H9 (cell line): ENCODE measurements around the gene GFRA1. TPM values are rescaled to one million over a fixed set of nuclear protein-coding genes. Genes with fewer than 3 reads are reported as not detected.

ENCODE experiments used
- DNase-seq: peaks from one replicate; pipeline ENCODE4 v3.0.0-alpha.2; 2017
- H2AFZ ChIP-seq: one replicate; pipeline ENCODE4 v1.6.1; 2013; ENCODE audit warnings: mild to moderate bottlenecking, low read length, control low read depth, moderate library complexity
- H2AK5ac ChIP-seq: 2 replicates; pipeline ENCODE4 v1.6.1; 2013; ENCODE audit warnings: low read length, control low read depth, mixed read lengths; ENCODE audit not compliant: insufficient read length
- H2BK120ac ChIP-seq: one replicate; pipeline ENCODE4 v1.6.1; 2013; ENCODE audit warnings: low read depth, mild to moderate bottlenecking, low read length, control low read depth, inconsistent platforms; ENCODE audit not compliant: poor library complexity, severe bottlenecking
- H2BK12ac ChIP-seq: 2 replicates; pipeline ENCODE4 v1.6.1; 2013; ENCODE audit warnings: low read length, control low read depth, mixed read lengths, low read depth; ENCODE audit not compliant: insufficient read length
- H2BK15ac ChIP-seq: 2 replicates; pipeline ENCODE4 v1.6.1; 2013; ENCODE audit warnings: low read depth, low read length, control low read depth
- H2BK20ac ChIP-seq: one replicate; pipeline ENCODE4 v1.6.1; 2013; ENCODE audit warnings: low read depth, mild to moderate bottlenecking, low read length, control low read depth, inconsistent platforms; ENCODE audit not compliant: poor library complexity, severe bottlenecking
- H2BK5ac ChIP-seq: 2 replicates; pipeline ENCODE4 v1.6.1; 2013; ENCODE audit warnings: low read length, control low read depth, mixed read lengths; ENCODE audit not compliant: insufficient read length
- H3K14ac ChIP-seq: 2 replicates; pipeline ENCODE4 v1.6.1; 2013; ENCODE audit warnings: low read length, control low read depth; ENCODE audit not compliant: insufficient read depth
- H3K18ac ChIP-seq: 2 replicates; pipeline ENCODE4 v1.6.1; 2013; ENCODE audit warnings: low read depth, mild to moderate bottlenecking, mixed read lengths, low read length, control low read depth; ENCODE audit not compliant: insufficient read length
- H3K23ac ChIP-seq: 2 replicates; pipeline ENCODE4 v1.6.1; 2013; ENCODE audit warnings: low read length, control low read depth, mixed read lengths, low read depth; ENCODE audit not compliant: insufficient read length
- H3K23me2 ChIP-seq: 2 replicates; pipeline ENCODE4 v1.6.1; 2013; ENCODE audit warnings: low read depth, mild to moderate bottlenecking, mixed read lengths, low read length, control low read depth; ENCODE audit not compliant: insufficient read length, poor library complexity, severe bottlenecking
- H3K27ac ChIP-seq: 2 replicates; pipeline ENCODE4 v1.5.1; 2013; ENCODE audit warnings: low read length, control low read depth, mixed read lengths, low read depth; ENCODE audit not compliant: insufficient read length
- H3K27me3 ChIP-seq: 2 replicates; pipeline ENCODE4 v1.6.1; 2013; ENCODE audit warnings: low read length, control low read depth, inconsistent platforms; ENCODE audit not compliant: insufficient read depth
- H3K4ac ChIP-seq: 2 replicates; pipeline ENCODE4 v1.6.1; 2013; ENCODE audit warnings: low read depth, mild to moderate bottlenecking, control low read depth, inconsistent platforms, low read length, moderate library complexity
- H3K4me1 ChIP-seq: 2 replicates; pipeline ENCODE4 v1.6.1; 2013; ENCODE audit warnings: low read length, control low read depth, inconsistent platforms; ENCODE audit not compliant: insufficient read depth
- H3K4me2 ChIP-seq: 2 replicates; pipeline ENCODE4 v1.6.1; 2013; ENCODE audit warnings: low read length, control low read depth, mixed read lengths; ENCODE audit not compliant: insufficient read length, insufficient read depth
- H3K56ac ChIP-seq: 2 replicates; pipeline ENCODE4 v1.6.1; 2013; ENCODE audit warnings: low read depth, mild to moderate bottlenecking, mixed read lengths, low read length, control low read depth; ENCODE audit not compliant: insufficient read length
- H3K79me1 ChIP-seq: 2 replicates; pipeline ENCODE4 v1.6.1; 2013; ENCODE audit warnings: low read depth, mild to moderate bottlenecking, moderate library complexity, low read length, control low read depth, inconsistent platforms; ENCODE audit not compliant: insufficient read depth, poor library complexity, severe bottlenecking
- H3K79me2 ChIP-seq: 2 replicates; pipeline ENCODE4 v1.6.1; 2013; ENCODE audit warnings: low read length, control low read depth, inconsistent platforms; ENCODE audit not compliant: insufficient read depth
- H3K9ac ChIP-seq: 2 replicates; pipeline ENCODE4 v1.6.1; 2013; ENCODE audit warnings: low read length, control low read depth, mixed read lengths; ENCODE audit not compliant: insufficient read length; ENCODE audit errors: extremely low read depth
- H3K9me3 ChIP-seq: one replicate; pipeline ENCODE4 v1.6.1; 2013; ENCODE audit warnings: low read depth, low read length, inconsistent platforms; ENCODE audit not compliant: control insufficient read depth
- H3T11ph ChIP-seq: one replicate; pipeline ENCODE4 v1.6.1; 2013; ENCODE audit warnings: mild to moderate bottlenecking, low read length, control low read depth, inconsistent platforms
- H4K20me1 ChIP-seq: one replicate; pipeline ENCODE4 v1.6.1; 2013; ENCODE audit not compliant: control insufficient read depth, insufficient read length, insufficient read depth
- H4K5ac ChIP-seq: 2 replicates; pipeline ENCODE4 v1.6.1; 2013; ENCODE audit warnings: low read depth, mild to moderate bottlenecking, mixed read lengths, low read length, control low read depth; ENCODE audit not compliant: insufficient read length
- H4K8ac ChIP-seq: replicated peaks from 2 replicates; pipeline ENCODE4 v1.6.1; 2013; ENCODE audit warnings: low read length, control low read depth, mixed read lengths, low read depth; ENCODE audit not compliant: insufficient read length
- H4K91ac ChIP-seq: 2 replicates; pipeline ENCODE4 v1.6.1; 2013; ENCODE audit warnings: low read depth, mild to moderate bottlenecking, moderate library complexity, mixed read lengths, low read length, control low read depth; ENCODE audit not compliant: insufficient read length
- H3K27ac Mint-ChIP-seq, 3 experiments: 2 replicates in 2 of 3; 3 replicates in 1 of 3; pipeline ENCODE4 v1.8.0; 2020 to 2021; ENCODE audit warnings: mixed read lengths in 3 of 3, mild to moderate bottlenecking in 1 of 3, moderate library complexity in 1 of 3
- H3K27me3 Mint-ChIP-seq: 2 replicates; pipeline ENCODE4 v1.8.0; 2021; ENCODE audit warnings: low read depth, mild to moderate bottlenecking, moderate library complexity, mixed read lengths
- H3K36me3 Mint-ChIP-seq, 3 experiments: 2 replicates in 2 of 3; 3 replicates in 1 of 3; pipeline ENCODE4 v1.8.0; 2020 to 2021; ENCODE audit warnings: low read depth in 3 of 3, mixed read lengths in 3 of 3; ENCODE audit not compliant: insufficient read depth in 1 of 3
- H3K4me1 Mint-ChIP-seq, 2 experiments: 2 replicates each; pipeline ENCODE4 v1.8.0; 2020; ENCODE audit warnings: mixed read lengths in 2 of 2
- H3K4me3 Mint-ChIP-seq, 2 experiments: 2 replicates in 1 of 2; 3 replicates in 1 of 2; pipeline ENCODE4 v1.8.0; 2020 to 2021; ENCODE audit warnings: mild to moderate bottlenecking in 2 of 2, mixed read lengths in 2 of 2, moderate library complexity in 1 of 2
- H3K9me3 Mint-ChIP-seq, 2 experiments: 2 replicates in 1 of 2; 3 replicates in 1 of 2; pipeline ENCODE4 v1.8.0; 2020; ENCODE audit warnings: mild to moderate bottlenecking in 2 of 2, mixed read lengths in 2 of 2, moderate library complexity in 1 of 2
- CTCF ChIP-seq: fragments of 200-600 bp; sonication (generic); conservative IDR thresholded peaks from 3 replicates; pipeline ENCODE4 v1.8.0; 2021; ENCODE audit warnings: antibody characterized with exemption, mild to moderate bottlenecking
- WGBS: extraction: QIAGEN DNeasy Blood & Tissue Kit; methylation state at CpG from one replicate; pipeline ENCODE4 v1.1.7; 2013; ENCODE audit warnings: missing lambda C conversion rate, low lambda C conversion rate, mixed read lengths; ENCODE audit not compliant: insufficient read length; ENCODE audit errors: extremely low coverage; 5-methylcytosine and 5-hydroxymethylcytosine counted together
- total RNA-seq: library from RNA; stranded (reverse); gene quantifications from 2 replicates; pipeline ENCODE4 v1.2.1, GENCODE V29; 2021

The GFRA1 gene
- total RNA-seq, 1 experiment from 2014 or later = 0.24 TPM

GRCh38 chr10:116115036-116115641, 157.9 kb downstream of the GFRA1 start:
- H3K23me2 ChIP-seq = no peaks in the 10 kb centered on the region
- no peaks in the 10 kb centered on the region for H3K79me1 ChIP-seq
- no peak for TF ChIP-seq CTCF
- H4K5ac ChIP-seq = no peak overlapping the region
- H2AK5ac ChIP-seq = no peak overlapping the region
- no peak overlapping the region for H4K91ac ChIP-seq
- no peak overlapping the region for H2BK20ac ChIP-seq
- no peak overlapping the region for H3K27ac ChIP-seq
- no peaks in the 10 kb centered on the region for H3K79me2 ChIP-seq
- no peaks in the 10 kb centered on the region for H3K27me3 ChIP-seq
- WGBS = no CpG with 5 or more reads among the region's 5 CpGs
- no peak overlapping the region for H2BK120ac ChIP-seq
- Mint-ChIP-seq H3K27me3 (peaks cover 26% of the 10 kb centered on the region), H3K4me3 (no peak overlapping the region; a peak in 1 of 5 replicates), H3K9me3 (peaks cover 0 to 2% of the 10 kb centered on the region in 2 experiments; a peak in 3 of 5 replicates), H3K4me1 (peaks cover 12 to 21% of the 10 kb centered on the region in 2 experiments), H3K27ac (no peak overlapping the region), H3K36me3 (peaks cover 2 to 4% (median 3%) of the 10 kb centered on the region in 3 experiments; a peak in 5 of 7 replicates)
- H4K20me1 ChIP-seq = no peaks in the 10 kb centered on the region
- no peak overlapping the region for H3K4me2 ChIP-seq
- no peak overlapping the region for H3T11ph ChIP-seq
- no peak overlapping the region for H2AFZ ChIP-seq
- no peak overlapping the region for H2BK5ac ChIP-seq
- no peak overlapping the region for H3K4ac ChIP-seq
- no peak overlapping the region for H3K18ac ChIP-seq
- H3K23ac ChIP-seq = no peak overlapping the region
- H3K4me1 ChIP-seq = no peaks in the 10 kb centered on the region
- no peak for DNase-seq
- H4K8ac ChIP-seq = no peak overlapping the region
- H2BK12ac ChIP-seq = no peak overlapping the region
- H3K9me3 ChIP-seq = no peaks in the 10 kb centered on the region
- H2BK15ac ChIP-seq = no peak overlapping the region
- H3K9ac ChIP-seq = no peak overlapping the region
- no peak overlapping the region for H3K14ac ChIP-seq
- H3K56ac ChIP-seq = no peak overlapping the region
